Measurements from ENCODE around the gene QRSL1. TPM values are rescaled to one million over a fixed set of nuclear protein-coding genes. Genes with fewer than 3 reads are reported as not detected.

Gene QRSL1
- total RNA-seq, 2 donors from 2014 or later: 8.7 to 9.5 TPM

DNA sequence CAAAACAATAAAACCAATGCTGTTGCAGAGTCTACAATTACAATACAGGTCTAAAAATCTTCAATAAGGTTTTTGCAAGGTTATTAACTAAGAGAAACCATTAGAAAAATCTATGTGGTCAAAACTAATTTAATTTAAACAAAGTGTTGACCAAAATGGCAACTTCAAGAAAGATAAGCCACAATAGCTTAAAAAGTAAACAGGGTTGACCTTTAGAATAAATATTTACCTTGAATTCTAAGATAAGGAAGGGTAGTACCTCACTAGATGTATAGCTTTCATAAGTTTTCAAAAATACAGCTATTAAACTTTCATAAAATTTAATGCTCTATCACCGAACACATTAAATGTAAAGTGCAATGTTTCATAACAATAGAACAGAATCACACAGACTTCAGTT, 11.5 kb upstream of the QRSL1 start:
- H3K27ac ChIP-seq: no peak overlapping the region
- H3K27me3 ChIP-seq (replicated peaks; ENCODE audit: insufficient read depth): no peaks in the 10 kb centered on the region
- H3K36me3 ChIP-seq: peaks cover 7% of the 10 kb centered on the region
- DNase-seq (ENCODE audit: low spot score): no peak
- no peak overlapping the region for H3K4me3 ChIP-seq
- no peak for TF ChIP-seq CTCF (IDR thresholded peaks at IDR 0.05)
- H3K4me1 ChIP-seq (ENCODE audit: control insufficient read depth in 1 of 2, low read depth in 2 of 2): no peaks in the 10 kb centered on the region
- no peaks in the 10 kb centered on the region for H3K9me3 ChIP-seq
- ATAC-seq (ENCODE audit: insufficient number of reproducible peaks, low FRiP score, low read depth): no peak

DNA sequence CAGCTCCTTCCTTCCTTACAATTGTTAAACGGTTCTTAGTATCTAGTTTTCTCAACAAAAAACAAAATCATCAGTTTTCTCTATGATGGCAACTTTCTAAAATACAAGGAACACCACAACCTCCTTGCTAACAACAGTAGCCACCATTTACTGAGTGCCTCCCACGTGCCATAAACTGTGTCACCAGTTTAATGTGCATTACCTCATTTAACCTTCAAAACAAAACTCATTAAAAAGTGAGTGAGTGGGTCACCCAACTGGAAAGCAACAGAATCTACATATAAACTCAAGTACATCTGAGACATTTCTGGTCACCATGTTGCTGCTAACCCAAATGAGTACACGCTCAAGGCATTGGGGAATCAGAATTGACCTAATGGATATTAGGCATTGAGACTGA, 11.1 kb upstream of the QRSL1 start:
- no peak for TF ChIP-seq CTCF (IDR thresholded peaks at IDR 0.05)
- Histone ChIP-seq H3K36me3 (peaks cover 7% of the 10 kb centered on the region), H3K9me3 (no peaks in the 10 kb centered on the region), H3K4me1 (ENCODE audit: control insufficient read depth in 1 of 2, low read depth in 2 of 2) (no peaks in the 10 kb centered on the region), H3K4me3 (no peak overlapping the region), H3K27me3 (replicated peaks; ENCODE audit: insufficient read depth) (no peaks in the 10 kb centered on the region), H3K27ac (no peak overlapping the region)
- DNase-seq (ENCODE audit: low spot score) (no peak), ATAC-seq (ENCODE audit: insufficient number of reproducible peaks, low FRiP score, low read depth) (no peak)

- H3K36me3 ChIP-seq: peaks cover 7% of the 10 kb centered on the region
- no peaks in the 10 kb centered on the region for H3K27me3 ChIP-seq (replicated peaks; ENCODE audit: insufficient read depth)
- ATAC-seq (ENCODE audit: insufficient number of reproducible peaks, low FRiP score, low read depth) (no peak), DNase-seq (ENCODE audit: low spot score) (no peak)
- H3K27ac ChIP-seq: no peak overlapping the region
- TF ChIP-seq CTCF (IDR thresholded peaks at IDR 0.05): no peak
- H3K4me1 ChIP-seq (ENCODE audit: control insufficient read depth in 1 of 2, low read depth in 2 of 2): no peaks in the 10 kb centered on the region
- no peak overlapping the region for H3K4me3 ChIP-seq
- no peaks in the 10 kb centered on the region for H3K9me3 ChIP-seq
Observed at GRCh38 chr6:106619223-106619622, 10.2 kb upstream of the QRSL1 start.

DNA sequence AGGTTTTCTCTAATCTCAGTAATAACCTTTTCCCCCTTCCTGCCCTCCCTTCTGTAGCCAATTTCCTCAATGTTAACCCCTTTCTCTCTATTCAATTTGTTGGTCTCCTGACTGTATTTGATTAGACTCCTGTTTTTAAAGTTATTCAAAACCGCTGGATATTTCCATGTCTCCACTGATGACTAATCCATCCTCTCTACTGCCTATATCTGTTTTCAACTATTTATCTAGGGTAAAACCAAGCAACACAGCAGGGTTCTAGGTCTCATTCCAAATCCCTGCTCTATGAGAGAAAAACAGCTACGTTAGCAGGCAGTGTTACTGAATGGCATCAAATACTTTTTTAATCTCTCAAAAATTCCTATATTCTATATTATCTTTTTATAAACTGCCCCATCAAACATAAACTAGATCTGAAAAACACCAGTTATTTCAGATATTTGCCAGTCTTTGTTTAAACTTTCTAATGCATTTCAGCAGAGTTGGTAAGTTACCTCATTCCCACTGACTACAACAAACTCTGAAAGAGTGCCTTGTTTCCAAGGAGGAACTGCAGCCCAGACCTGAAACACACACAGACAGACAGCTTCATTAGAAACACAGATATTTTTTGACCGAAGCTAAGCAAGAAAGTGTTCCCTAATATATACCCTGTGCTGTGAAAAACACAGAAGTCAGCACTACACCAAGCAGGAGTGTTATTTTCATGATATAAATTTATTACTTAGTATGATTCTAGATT, 8.3 kb upstream of the QRSL1 start:
- Histone ChIP-seq H3K4me3 (no peak overlapping the region), H3K4me1 (ENCODE audit: control insufficient read depth in 1 of 2, low read depth in 2 of 2) (no peaks in the 10 kb centered on the region), H3K36me3 (peaks cover 7% of the 10 kb centered on the region), H3K27me3 (replicated peaks; ENCODE audit: insufficient read depth) (no peaks in the 10 kb centered on the region), H3K27ac (no peak overlapping the region), H3K9me3 (no peaks in the 10 kb centered on the region)
- DNase-seq (ENCODE audit: low spot score): no peak
- no peak for ATAC-seq (ENCODE audit: insufficient number of reproducible peaks, low FRiP score, low read depth)
- TF ChIP-seq CTCF (IDR thresholded peaks at IDR 0.05): no peak

GRCh38 chr6:106622412-106622811, 7.0 kb upstream of the QRSL1 start:
- Histone ChIP-seq H3K9me3 (no peaks in the 10 kb centered on the region), H3K27me3 (replicated peaks; ENCODE audit: insufficient read depth) (no peaks in the 10 kb centered on the region), H3K4me1 (ENCODE audit: control insufficient read depth in 1 of 2, low read depth in 2 of 2) (no peaks in the 10 kb centered on the region), H3K36me3 (peaks cover 5% of the 10 kb centered on the region), H3K4me3 (no peak overlapping the region), H3K27ac (no peak overlapping the region)
- no peak for ATAC-seq (ENCODE audit: insufficient number of reproducible peaks, low FRiP score, low read depth)
- no peak for TF ChIP-seq CTCF (IDR thresholded peaks at IDR 0.05)
- DNase-seq (ENCODE audit: low spot score): no peak

Data from thoracic aorta (tissue), 2 donors.